HuH-7 (cell line): ENCODE results near the gene TXNDC11.

Source experiments
- DNase-seq: peaks from one replicate; pipeline ENCODE4 v3.0.0; 2011; ENCODE audit warnings: low spot score

Gene TXNDC11

GRCh38 chr16:11719171-11719570 is 23.5 kb downstream of the TXNDC11 start:
- DNase-seq = no peak

GRCh38 chr16:11717811-11718210 is 24.8 kb downstream of the TXNDC11 start:
- DNase-seq = no peak

- DNase-seq = no peak
Measured at GRCh38 chr16:11716336-11716735, 26.3 kb downstream of the TXNDC11 start.

- no peak for DNase-seq
Measured at GRCh38 chr16:11715246-11715947, 27.3 kb downstream of the TXNDC11 start.

GRCh38 chr16:11712122-11712521 is 30.5 kb downstream of the TXNDC11 start:
- no peak for DNase-seq

- DNase-seq = no peak
Measured at GRCh38 chr16:11711662-11712061, 31.0 kb downstream of the TXNDC11 start.

- no peak for DNase-seq
Measured at GRCh38 chr16:11708421-11708820, 34.2 kb downstream of the TXNDC11 start.

- no peak for DNase-seq
Measured at GRCh38 chr16:11707679-11708197, 34.9 kb downstream of the TXNDC11 start.

GRCh38 chr16:11706180-11706742 is 36.4 kb downstream of the TXNDC11 start:
- no peak for DNase-seq

- no peak for DNase-seq
Measured at GRCh38 chr16:11705311-11706025, 37.2 kb downstream of the TXNDC11 start.

GRCh38 chr16:11700264-11701029 is 42.2 kb downstream of the TXNDC11 start:
- DNase-seq = peak; percentile 26

- no peak for DNase-seq
Measured at GRCh38 chr16:11699234-11699894, 43.3 kb downstream of the TXNDC11 start.

GRCh38 chr16:11698271-11698689 is 44.4 kb downstream of the TXNDC11 start:
- DNase-seq = peak; percentile 26

- DNase-seq = no peak
Measured at GRCh38 chr16:11697319-11697718, 45.3 kb downstream of the TXNDC11 start.

GRCh38 chr16:11696266-11697012 is 46.2 kb downstream of the TXNDC11 start:
- no peak for DNase-seq

- no peak for DNase-seq
Measured at GRCh38 chr16:11692651-11693050, 50.0 kb downstream of the TXNDC11 start.

- DNase-seq = no peak
Measured at GRCh38 chr16:11692171-11692570, 50.5 kb downstream of the TXNDC11 start.

GRCh38 chr16:11691771-11692170 is 50.9 kb downstream of the TXNDC11 start:
- DNase-seq = no peak

GRCh38 chr16:11691235-11691634 is 51.4 kb downstream of the TXNDC11 start:
- no peak for DNase-seq

- no peak for DNase-seq
Measured at GRCh38 chr16:11689031-11689840, 53.4 kb downstream of the TXNDC11 start.
